ENCODE results near the gene SLC20A1.

The SLC20A1 gene

GRCh38 chr2:112712465-112712864 is 66.7 kb downstream of the SLC20A1 start:
- DNase-seq, result no peak

GRCh38 chr2:112712903-112713584 is 67.3 kb downstream of the SLC20A1 start:
- no peak for DNase-seq
